OCI-LY7 (cell line): Measurements from ENCODE around the gene TRIM54. TPM values are rescaled to one million over a fixed set of nuclear protein-coding genes. Genes with fewer than 3 reads are reported as not detected.

Experiments
- BruUV-seq: library from RNA; stranded (reverse); fragments of 400-500 nt; replicated peaks from 2 replicates; lab custom pipeline; 2021; lab: Mats Ljungman, UMichigan
- CTCF ChIA-PET: fragments of 300-600 bp; sonication (Branson Sonifier 250); formaldehyde crosslinking; loops from one replicate; lab custom pipeline; 2022; ENCODE audit warnings: antibody characterized with exemption; ENCODE audit not compliant: unreplicated experiment; lab: Charles Lee
- POLR2A ChIA-PET: fragments of 300-600 bp; sonication (Branson Sonifier 250); formaldehyde crosslinking; loops from one replicate; lab custom pipeline; 2022; ENCODE audit warnings: antibody characterized with exemption; lab: Charles Lee
- DNase-seq: peaks from one replicate; pipeline ENCODE4 v3.0.0-alpha.2; 2015; ENCODE audit warnings: low spot score
- H2AFZ ChIP-seq: fragments of 200-600 bp; sonication (generic), shearing (Covaris generic); 2 replicates; pipeline ENCODE4 v1.6.1; 2014; ENCODE audit warnings: mild to moderate bottlenecking, antibody characterized with exemption, low read length, moderate library complexity
- H3K27ac ChIP-seq: fragments of 200-600 bp; sonication (generic); 2 replicates; pipeline ENCODE4 v1.5.1; 2014; ENCODE audit warnings: mixed run types, low read depth, mild to moderate bottlenecking, moderate library complexity, low read length, inconsistent platforms; ENCODE audit not compliant: poor library complexity, severe bottlenecking
- H3K36me3 ChIP-seq: fragments of 200-600 bp; sonication (generic); 2 replicates; pipeline ENCODE4 v1.6.1; 2014; ENCODE audit warnings: mild to moderate bottlenecking, antibody characterized with exemption, low read length, moderate library complexity, mixed read lengths; ENCODE audit not compliant: insufficient read depth
- H3K4me1 ChIP-seq: fragments of 200-600 bp; sonication (generic); 2 replicates; pipeline ENCODE4 v1.5.1; 2014; ENCODE audit warnings: mild to moderate bottlenecking, low read length; ENCODE audit not compliant: insufficient read depth, poor library complexity, severe bottlenecking
- H3K4me2 ChIP-seq: fragments of 200-600 bp; sonication (generic); 2 replicates; pipeline ENCODE4 v1.6.1; 2014; ENCODE audit warnings: mild to moderate bottlenecking, low read length
- H3K4me3 ChIP-seq: fragments of 200-600 bp; sonication (generic); 2 replicates; pipeline ENCODE4 v1.5.1; 2014; ENCODE audit warnings: mild to moderate bottlenecking, low read depth, low read length; ENCODE audit not compliant: poor library complexity, severe bottlenecking
- H3K79me2 ChIP-seq: fragments of 200-600 bp; sonication (generic); 2 replicates; pipeline ENCODE4 v1.6.1; 2016; ENCODE audit warnings: low read depth, mild to moderate bottlenecking, low read length, moderate library complexity, mixed read lengths; ENCODE audit not compliant: insufficient read depth
- H3K9me2 ChIP-seq: fragments of 200-600 bp; sonication (generic); 2 replicates; pipeline ENCODE4 v1.6.1; 2016; ENCODE audit warnings: mild to moderate bottlenecking, low read length, mixed read lengths; ENCODE audit not compliant: insufficient read depth
- H3K9me3 ChIP-seq: fragments of 200-600 bp; sonication (generic); 2 replicates; pipeline ENCODE4 v1.6.1; 2014; ENCODE audit warnings: mild to moderate bottlenecking, mixed run types, low read length, mixed read lengths
- H4K20me1 ChIP-seq: fragments of 200-600 bp; sonication (generic); 2 replicates; pipeline ENCODE4 v1.6.1; 2014; ENCODE audit warnings: mild to moderate bottlenecking, antibody characterized with exemption, low read length, moderate library complexity, mixed read lengths; ENCODE audit not compliant: insufficient read depth
- EZH2phosphoT487 ChIP-seq: fragments of 200-600 bp; sonication (generic); IDR thresholded peaks from 2 replicates; pipeline ENCODE4 v1.6.1; 2018; ENCODE audit warnings: low read depth, borderline replicate concordance, mild to moderate bottlenecking, mixed run types, antibody characterized with exemption, low read length, moderate library complexity, mixed read lengths
- intact Hi-C: fragments of 100-400 bp; cut with micrococcal nuclease; formaldehyde crosslinking; loops from one replicate; pipeline ENCODE4 v1.10.0; 2022; ENCODE audit not compliant: unreplicated experiment
- total RNA-seq, 2 experiments: library from RNA; depleted of rRNA in 1 of 2; stranded (reverse); fragments of >200 nt in 1 of 2; shearing (Covaris generic) in 1 of 2; gene quantifications; 2 replicates each; pipeline ENCODE4 v1.2.3, GENCODE V29; 2014 to 2022
- TF ChIP-seq, protein P1 (sequence below): fragments of 200-600 bp; sonication (generic); conservative IDR thresholded peaks from 2 replicates; pipeline ENCODE4 v1.5.1; 2014; ENCODE audit warnings: mild to moderate bottlenecking, antibody characterized with exemption, low read length, moderate library complexity, mixed read lengths

Gene TRIM54
- total RNA-seq, 2 experiments from 2014 or later, result 6.4 to 18.8 TPM

- peaks cover 12% of the 10 kb centered on the region; the same call in 1 of the 2 replicates for H3K79me2 ChIP-seq
- H3K27ac ChIP-seq, result no peak overlapping the region
- no peaks in the 10 kb centered on the region for H4K20me1 ChIP-seq
- CTCF ChIA-PET, result no interaction called here
- H3K4me2 ChIP-seq, result no peak overlapping the region
- H3K9me2 ChIP-seq, result no peaks in the 10 kb centered on the region
- peaks cover 48% of the 10 kb centered on the region for H3K36me3 ChIP-seq
- H3K4me3 ChIP-seq, result no peak overlapping the region
- DNase-seq, result no peak
- intact Hi-C loops, result no loop called here
- H2AFZ ChIP-seq, result no peak overlapping the region
- peaks cover 21% of the 10 kb centered on the region for H3K4me1 ChIP-seq
- BruUV-seq, result no TSS peak
- TF ChIP-seq EZH2phosphoT487, result no peak
- TF ChIP-seq, protein P1, sequence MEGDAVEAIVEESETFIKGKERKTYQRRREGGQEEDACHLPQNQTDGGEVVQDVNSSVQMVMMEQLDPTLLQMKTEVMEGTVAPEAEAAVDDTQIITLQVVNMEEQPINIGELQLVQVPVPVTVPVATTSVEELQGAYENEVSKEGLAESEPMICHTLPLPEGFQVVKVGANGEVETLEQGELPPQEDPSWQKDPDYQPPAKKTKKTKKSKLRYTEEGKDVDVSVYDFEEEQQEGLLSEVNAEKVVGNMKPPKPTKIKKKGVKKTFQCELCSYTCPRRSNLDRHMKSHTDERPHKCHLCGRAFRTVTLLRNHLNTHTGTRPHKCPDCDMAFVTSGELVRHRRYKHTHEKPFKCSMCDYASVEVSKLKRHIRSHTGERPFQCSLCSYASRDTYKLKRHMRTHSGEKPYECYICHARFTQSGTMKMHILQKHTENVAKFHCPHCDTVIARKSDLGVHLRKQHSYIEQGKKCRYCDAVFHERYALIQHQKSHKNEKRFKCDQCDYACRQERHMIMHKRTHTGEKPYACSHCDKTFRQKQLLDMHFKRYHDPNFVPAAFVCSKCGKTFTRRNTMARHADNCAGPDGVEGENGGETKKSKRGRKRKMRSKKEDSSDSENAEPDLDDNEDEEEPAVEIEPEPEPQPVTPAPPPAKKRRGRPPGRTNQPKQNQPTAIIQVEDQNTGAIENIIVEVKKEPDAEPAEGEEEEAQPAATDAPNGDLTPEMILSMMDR, result no peak
- POLR2A ChIA-PET, result no interaction called here
- no peaks in the 10 kb centered on the region for H3K9me3 ChIP-seq
These were observed 24.2 kb upstream of the TRIM54 start for GRCh38 chr2:27258051-27258450.

GRCh38 chr2:27261241-27261925 lies 20.8 kb upstream of the TRIM54 start:
- Histone ChIP-seq H3K4me3 (peak overlapping the region; percentile 90), H3K9me3 (no peaks in the 10 kb centered on the region), H3K4me1 (peaks cover 53% of the 10 kb centered on the region), H2AFZ (no peak overlapping the region), H4K20me1 (no peaks in the 10 kb centered on the region), H3K79me2 (peaks cover 12% of the 10 kb centered on the region; the same call in 1 of the 2 replicates), H3K4me2 (peak overlapping the region; percentile 100), H3K9me2 (no peaks in the 10 kb centered on the region), H3K36me3 (peaks cover 23% of the 10 kb centered on the region), H3K27ac (no peak overlapping the region)
- DNase-seq, result no peak
- intact Hi-C loops, result no loop called here
- BruUV-seq, result no TSS peak
- no peak for TF ChIP-seq EZH2phosphoT487
- TF ChIP-seq, protein P1, result no peak
- POLR2A ChIA-PET, result interaction anchor here (1.1 kb wide), 1 partner anchor 11 kb away, joined by 3 read pairs; no protein-coding TSS in a partner anchor
- CTCF ChIA-PET, result no interaction called here

DNA sequence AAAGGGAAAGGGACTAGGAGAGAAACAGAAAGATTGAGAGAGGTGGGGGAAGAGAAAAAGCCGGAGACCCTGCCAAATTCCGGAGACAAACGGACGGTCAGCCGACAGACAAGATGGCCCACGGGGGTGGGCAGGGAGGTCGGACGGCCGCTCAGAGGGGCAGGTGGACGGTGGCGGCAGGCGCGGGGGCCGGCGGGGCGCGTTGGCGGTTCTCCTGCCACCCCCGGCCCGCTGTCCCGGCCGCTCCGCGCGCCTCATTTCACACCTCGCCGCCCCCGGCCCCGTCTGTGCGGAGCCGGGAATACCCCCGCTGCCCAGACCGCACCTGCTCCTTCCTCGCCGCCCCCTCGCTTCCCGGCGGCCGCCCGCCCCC lies 20.3 kb upstream of the TRIM54 start:
- Histone ChIP-seq H3K4me2 (peak overlapping the region; percentile 100), H3K9me2 (no peaks in the 10 kb centered on the region), H3K9me3 (no peaks in the 10 kb centered on the region), H3K4me1 (peaks cover 53% of the 10 kb centered on the region), H3K27ac (no peak overlapping the region), H4K20me1 (no peaks in the 10 kb centered on the region), H3K4me3 (peak overlapping the region; percentile 90), H3K36me3 (peaks cover 18% of the 10 kb centered on the region), H3K79me2 (peaks cover 12% of the 10 kb centered on the region; the same call in 1 of the 2 replicates), H2AFZ (no peak overlapping the region)
- DNase-seq, result no peak
- CTCF ChIA-PET, result no interaction called here
- no TSS peak for BruUV-seq
- POLR2A ChIA-PET, result interaction anchor here (0.6 to 1.8 kb wide), 3 partner anchors 11 to 174 kb away, joined by 3 to 4 read pairs (median 3); no protein-coding TSS in a partner anchor
- intact Hi-C loops, result loop anchor here (1.0 kb wide), 1 partner anchor 11 kb away; no protein-coding TSS in a partner anchor
- TF ChIP-seq, protein P1, result no peak
- no peak for TF ChIP-seq EZH2phosphoT487
